Esophagus squamous epithelium (tissue), 5 donors: ENCODE measurements around the gene ABHD11. TPM values are rescaled to one million over a fixed set of nuclear protein-coding genes. Genes with fewer than 3 reads are reported as not detected.

ENCODE experiments used
- DNase-seq: peaks from one replicate; lab custom pipeline; 2025; lab: John Stamatoyannopoulos, UW
- H3K27ac ChIP-seq, 4 donors: fragments of 200-600 bp; sonication (generic); one replicate each; pipeline ENCODE4 v1.5.1; 2016 to 2019; ENCODE audit warnings: mild to moderate bottlenecking in 1 of 4
- H3K27me3 ChIP-seq, 4 donors: fragments of 200-600 bp; sonication (generic); 1 replicate in 3 of 4; 2 replicates in 1 of 4; pipeline versions ENCODE4 v1.5.1 to v1.6.0; 2017 to 2021; ENCODE audit warnings: antibody characterized with exemption in 1 of 4
- H3K36me3 ChIP-seq, 3 donors: fragments of 200-600 bp; sonication (generic); one replicate each; pipeline ENCODE4 v1.5.1; 2016 to 2019
- H3K4me1 ChIP-seq, 3 donors: fragments of 200-600 bp; sonication (generic); one replicate each; pipeline ENCODE4 v1.5.1; 2017 to 2019
- H3K4me3 ChIP-seq, 4 donors: fragments of 200-600 bp; sonication (generic); 1 replicate in 3 of 4; 2 replicates in 1 of 4; pipeline ENCODE4 v1.5.1; 2016 to 2019; ENCODE audit warnings: mild to moderate bottlenecking in 2 of 4, moderate library complexity in 1 of 4
- H3K9me3 ChIP-seq, 3 donors: fragments of 200-600 bp; sonication (generic); one replicate each; pipeline ENCODE4 v1.5.1; 2016 to 2019
- CTCF ChIP-seq, 6 experiments: fragments of 450-650 bp in 4 of 6; fragments of 200-600 bp in 2 of 6; sonication (generic) in 2 of 6; IDR thresholded peaks; one replicate each; pipeline ENCODE4 v1.5.1; 2016 to 2019; ENCODE audit warnings: antibody characterized with exemption in 6 of 6, mild to moderate bottlenecking in 4 of 6, moderate library complexity in 4 of 6
- POLR2A ChIP-seq, 4 donors: fragments of 450-650 bp; IDR thresholded peaks; one replicate each; pipeline ENCODE4 v1.6.1; 2017; ENCODE audit warnings: antibody characterized with exemption in 4 of 4, mild to moderate bottlenecking in 4 of 4, moderate library complexity in 3 of 4
- WGBS, 2 donors: methylation state at CpG; one replicate each; pipeline ENCODE4 v1.1.5; 2018; 5-methylcytosine and 5-hydroxymethylcytosine counted together
- intact Hi-C: fragments of 100-400 bp; cut with DNase I; formaldehyde crosslinking; loops from one replicate; pipeline ENCODE4 v1.15.0; 2022
- total RNA-seq, 4 donors: library from RNA; depleted of rRNA; stranded (reverse); fragments of >200 nt; gene quantifications; one replicate each; pipeline ENCODE4 v1.1.0, GENCODE V29; 2016
- donor health status: DM: yes; HTN: yes; CAD: no.

Gene ABHD11
- total RNA-seq, 4 donors from 2014 or later = 8.3 to 22.6 (median 19.3) TPM

GRCh38 chr7:73769481-73770001 lies 30.9 kb upstream of the ABHD11 start:
- DNase-seq = no peak
- WGBS, 2 donors = 25% methylated on average over 16 of the region's 49 CpGs; no CpG with 5 or more reads in 1 of the 2 donors
- no peaks in the 10 kb centered on the region for H3K36me3 ChIP-seq
- no peaks in the 10 kb centered on the region for H3K9me3 ChIP-seq
- H3K27ac ChIP-seq = peak overlapping the region in 1 of 4 donors; percentile 57
- no peak for TF ChIP-seq CTCF (IDR thresholded peaks at IDR 0.05)
- TF ChIP-seq POLR2A (IDR thresholded peaks at IDR 0.05) = no peak
- intact Hi-C loops = no loop called here
- H3K27me3 ChIP-seq = peaks cover 0 to 69% (median 6%) of the 10 kb centered on the region in 4 donors
- H3K4me3 ChIP-seq = peak overlapping the region in 2 of 4 donors; percentile 39 to 56
- H3K4me1 ChIP-seq = peaks cover 0 to 14% (median 6%) of the 10 kb centered on the region in 3 donors

GRCh38 chr7:73768641-73769480 lies 30.3 kb upstream of the ABHD11 start:
- intact Hi-C loops = no loop called here
- WGBS, 2 donors = 51 to 61% methylated on average over 11 to 15 of the region's 53 CpGs

GRCh38 chr7:73766556-73767229 lies 28.1 kb upstream of the ABHD11 start:
- no peak for DNase-seq
- Histone ChIP-seq H3K27ac (no peak overlapping the region), H3K4me3 (no peak overlapping the region), H3K36me3 (no peaks in the 10 kb centered on the region), H3K9me3 (no peaks in the 10 kb centered on the region), H3K27me3 (peaks cover 0 to 47% (median 6%) of the 10 kb centered on the region in 4 donors), H3K4me1 (peaks cover 0 to 14% (median 6%) of the 10 kb centered on the region in 3 donors)
- intact Hi-C loops = no loop called here
- TF ChIP-seq POLR2A (IDR thresholded peaks at IDR 0.05) (no peak), CTCF (IDR thresholded peaks at IDR 0.05) (no peak)
- WGBS, 2 donors = 80 to 81% methylated on average over 17 of the region's 17 CpGs

More at GRCh38 chr7:73768641-73769480, 30.3 kb upstream of the ABHD11 start:
- H3K9me3 ChIP-seq = no peaks in the 10 kb centered on the region
- H3K4me3 ChIP-seq = peak overlapping the region in 1 of 4 donors; percentile 56
- no peak overlapping the region for H3K27ac ChIP-seq
- DNase-seq = no peak
- TF ChIP-seq POLR2A (IDR thresholded peaks at IDR 0.05) (no peak), CTCF (IDR thresholded peaks at IDR 0.05) (no peak)
- no peaks in the 10 kb centered on the region for H3K36me3 ChIP-seq
- H3K27me3 ChIP-seq = peaks cover 0 to 67% (median 6%) of the 10 kb centered on the region in 4 donors
- H3K4me1 ChIP-seq = peaks cover 0 to 14% (median 6%) of the 10 kb centered on the region in 3 donors

- no peak for TF ChIP-seq POLR2A (IDR thresholded peaks at IDR 0.05)
- TF ChIP-seq CTCF (IDR thresholded peaks at IDR 0.05) = no peak
- intact Hi-C loops = no loop called here
- WGBS, 2 donors = 55 to 67% methylated on average over 1 of the region's 1 CpG
Measured at GRCh38 chr7:73762659-73762999, 24.0 kb upstream of the ABHD11 start.

More at GRCh38 chr7:73762659-73762999, 24.0 kb upstream of the ABHD11 start:
- no peaks in the 10 kb centered on the region for H3K4me1 ChIP-seq
- no peaks in the 10 kb centered on the region for H3K9me3 ChIP-seq
- H3K4me3 ChIP-seq = no peak overlapping the region
- DNase-seq = no peak
- no peak overlapping the region for H3K27ac ChIP-seq
- no peaks in the 10 kb centered on the region for H3K36me3 ChIP-seq
- peaks cover 0 to 6% (median 0%) of the 10 kb centered on the region in 4 donors for H3K27me3 ChIP-seq
